ENCODE results near the gene EMX1. TPM values are rescaled to one million over a fixed set of nuclear protein-coding genes. Genes with fewer than 3 reads are reported as not detected.

Gene EMX1
- total RNA-seq, 1 donor from 2014 or later = not detected

GRCh38 chr2:72887032-72887739 is 30.1 kb upstream of the EMX1 start, which contains the start of gene SPR:
TSS of gene SPR (plus strand) at chr2:72887408. CDS start at chr2:72887433, 25 bp downstream.
- Mint-ChIP-seq H3K4me3 (ENCODE audit: unreplicated experiment) (peak within 1 kb of the TSS; percentile 74), H3K27ac (ENCODE audit: unreplicated experiment) (peak within 1 kb of the TSS; percentile 68), H3K9me3 (ENCODE audit: low read depth) (no peaks in the 10 kb centered on the region), H3K36me3 (ENCODE audit: low read depth) (peaks cover 5% of the 10 kb centered on the region), H3K4me1 (ENCODE audit: low read depth) (peaks cover 8% of the 10 kb centered on the region), H3K27me3 (ENCODE audit: low read depth) (peaks cover 2% of the 10 kb centered on the region)
- no peak for DNase-seq (ENCODE audit: low spot score)
- TF ChIP-seq, protein P1, sequence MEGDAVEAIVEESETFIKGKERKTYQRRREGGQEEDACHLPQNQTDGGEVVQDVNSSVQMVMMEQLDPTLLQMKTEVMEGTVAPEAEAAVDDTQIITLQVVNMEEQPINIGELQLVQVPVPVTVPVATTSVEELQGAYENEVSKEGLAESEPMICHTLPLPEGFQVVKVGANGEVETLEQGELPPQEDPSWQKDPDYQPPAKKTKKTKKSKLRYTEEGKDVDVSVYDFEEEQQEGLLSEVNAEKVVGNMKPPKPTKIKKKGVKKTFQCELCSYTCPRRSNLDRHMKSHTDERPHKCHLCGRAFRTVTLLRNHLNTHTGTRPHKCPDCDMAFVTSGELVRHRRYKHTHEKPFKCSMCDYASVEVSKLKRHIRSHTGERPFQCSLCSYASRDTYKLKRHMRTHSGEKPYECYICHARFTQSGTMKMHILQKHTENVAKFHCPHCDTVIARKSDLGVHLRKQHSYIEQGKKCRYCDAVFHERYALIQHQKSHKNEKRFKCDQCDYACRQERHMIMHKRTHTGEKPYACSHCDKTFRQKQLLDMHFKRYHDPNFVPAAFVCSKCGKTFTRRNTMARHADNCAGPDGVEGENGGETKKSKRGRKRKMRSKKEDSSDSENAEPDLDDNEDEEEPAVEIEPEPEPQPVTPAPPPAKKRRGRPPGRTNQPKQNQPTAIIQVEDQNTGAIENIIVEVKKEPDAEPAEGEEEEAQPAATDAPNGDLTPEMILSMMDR (IDR thresholded peaks at IDR 0.05) = no peak

- TF ChIP-seq, protein P1 (IDR thresholded peaks at IDR 0.05) = peak; percentile 97
- no peak for DNase-seq (ENCODE audit: low spot score)
- peak overlapping the region; percentile 68 for H3K27ac Mint-ChIP-seq (ENCODE audit: unreplicated experiment)
- peaks cover 2% of the 10 kb centered on the region for H3K27me3 Mint-ChIP-seq (ENCODE audit: low read depth)
- H3K4me1 Mint-ChIP-seq (ENCODE audit: low read depth) = peaks cover 8% of the 10 kb centered on the region
- peaks cover 5% of the 10 kb centered on the region for H3K36me3 Mint-ChIP-seq (ENCODE audit: low read depth)
- H3K9me3 Mint-ChIP-seq (ENCODE audit: low read depth) = no peaks in the 10 kb centered on the region
- H3K4me3 Mint-ChIP-seq (ENCODE audit: unreplicated experiment) = peak overlapping the region; percentile 70
Observed at GRCh38 chr2:72887740-72888437, 29.4 kb upstream of the EMX1 start.

DNA sequence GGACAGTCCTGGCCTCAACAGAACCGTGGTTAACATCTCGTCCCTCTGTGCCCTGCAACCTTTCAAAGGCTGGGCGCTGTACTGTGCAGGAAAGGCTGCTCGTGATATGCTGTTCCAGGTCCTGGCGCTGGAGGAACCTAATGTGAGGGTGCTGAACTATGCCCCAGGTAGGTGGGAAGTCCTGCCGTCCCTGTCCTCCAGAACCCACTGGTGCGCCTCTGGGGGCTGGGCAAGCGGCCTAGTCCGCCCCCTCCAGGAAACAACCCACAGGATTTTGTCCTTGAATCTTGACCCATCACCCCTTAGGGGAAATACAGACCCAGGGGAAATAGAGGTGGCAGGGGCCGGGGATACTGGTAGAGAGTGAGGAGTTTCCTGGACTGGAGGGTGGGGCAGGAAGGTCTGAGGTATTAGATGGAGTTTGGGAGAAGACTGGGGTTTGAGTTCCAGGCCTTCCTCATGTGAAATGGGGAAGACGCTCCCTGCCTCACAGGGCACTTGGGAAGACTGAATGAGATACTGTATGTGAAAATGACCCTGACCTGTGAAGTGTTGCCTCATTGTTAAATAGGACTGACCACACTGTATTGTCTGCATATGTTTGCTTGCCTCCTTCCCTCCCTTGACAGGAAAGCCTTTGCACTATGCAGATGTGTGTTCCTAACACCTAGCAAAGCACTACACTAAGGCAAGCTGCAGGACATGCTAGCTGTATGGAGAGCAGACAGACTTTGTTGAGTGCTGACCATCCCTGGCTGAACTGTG is 28.7 kb upstream of the EMX1 start:
- DNase-seq (ENCODE audit: low spot score) = no peak
- Mint-ChIP-seq H3K27me3 (ENCODE audit: low read depth) (no peaks in the 10 kb centered on the region), H3K4me3 (ENCODE audit: unreplicated experiment) (no peak overlapping the region), H3K36me3 (ENCODE audit: low read depth) (peaks cover 5% of the 10 kb centered on the region), H3K27ac (ENCODE audit: unreplicated experiment) (no peak overlapping the region), H3K4me1 (ENCODE audit: low read depth) (peaks cover 8% of the 10 kb centered on the region), H3K9me3 (ENCODE audit: low read depth) (no peaks in the 10 kb centered on the region)
- TF ChIP-seq, protein P1 (IDR thresholded peaks at IDR 0.05) = no peak

DNA sequence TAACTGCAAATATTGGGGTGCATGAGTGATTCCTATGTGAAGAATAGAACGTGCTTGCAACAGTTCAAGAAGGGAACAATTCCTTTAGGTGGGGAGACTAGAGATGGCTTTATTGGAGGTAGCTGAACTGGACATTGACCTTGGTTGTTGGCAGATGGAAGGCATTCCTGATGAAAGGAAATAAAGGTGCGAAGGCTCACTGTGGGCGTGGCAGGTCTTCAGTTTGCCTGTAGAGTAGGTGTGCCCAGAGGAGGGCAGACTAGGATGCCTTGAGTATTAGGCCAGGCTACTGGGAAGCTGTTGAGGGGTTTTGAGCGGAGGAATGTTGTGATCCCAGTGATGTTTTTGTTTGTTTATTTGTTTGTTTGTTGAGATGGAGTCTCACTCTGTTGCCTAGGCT is 27.3 kb upstream of the EMX1 start:
- peaks cover 5% of the 10 kb centered on the region for H3K36me3 Mint-ChIP-seq (ENCODE audit: low read depth)
- peaks cover 7% of the 10 kb centered on the region for H3K27me3 Mint-ChIP-seq (ENCODE audit: low read depth)
- DNase-seq (ENCODE audit: low spot score) = no peak
- no peak overlapping the region for H3K27ac Mint-ChIP-seq (ENCODE audit: unreplicated experiment)
- TF ChIP-seq, protein P1 (IDR thresholded peaks at IDR 0.05) = no peak
- H3K9me3 Mint-ChIP-seq (ENCODE audit: low read depth) = no peaks in the 10 kb centered on the region
- H3K4me1 Mint-ChIP-seq (ENCODE audit: low read depth) = peaks cover 8% of the 10 kb centered on the region
- H3K4me3 Mint-ChIP-seq (ENCODE audit: unreplicated experiment) = no peak overlapping the region

Measured in chondrocyte (in vitro differentiated cells).